HG02885 (cell line): ENCODE results near the gene SFXN5.

ENCODE experiments used
- ATAC-seq: cut with Tn5 transposase; IDR thresholded peaks from one replicate; pipeline ENCODE4 v1.9.1; 2021; ENCODE audit warnings: mild to moderate bottlenecking; ENCODE audit not compliant: unreplicated experiment, poor library complexity

The SFXN5 gene

DNA sequence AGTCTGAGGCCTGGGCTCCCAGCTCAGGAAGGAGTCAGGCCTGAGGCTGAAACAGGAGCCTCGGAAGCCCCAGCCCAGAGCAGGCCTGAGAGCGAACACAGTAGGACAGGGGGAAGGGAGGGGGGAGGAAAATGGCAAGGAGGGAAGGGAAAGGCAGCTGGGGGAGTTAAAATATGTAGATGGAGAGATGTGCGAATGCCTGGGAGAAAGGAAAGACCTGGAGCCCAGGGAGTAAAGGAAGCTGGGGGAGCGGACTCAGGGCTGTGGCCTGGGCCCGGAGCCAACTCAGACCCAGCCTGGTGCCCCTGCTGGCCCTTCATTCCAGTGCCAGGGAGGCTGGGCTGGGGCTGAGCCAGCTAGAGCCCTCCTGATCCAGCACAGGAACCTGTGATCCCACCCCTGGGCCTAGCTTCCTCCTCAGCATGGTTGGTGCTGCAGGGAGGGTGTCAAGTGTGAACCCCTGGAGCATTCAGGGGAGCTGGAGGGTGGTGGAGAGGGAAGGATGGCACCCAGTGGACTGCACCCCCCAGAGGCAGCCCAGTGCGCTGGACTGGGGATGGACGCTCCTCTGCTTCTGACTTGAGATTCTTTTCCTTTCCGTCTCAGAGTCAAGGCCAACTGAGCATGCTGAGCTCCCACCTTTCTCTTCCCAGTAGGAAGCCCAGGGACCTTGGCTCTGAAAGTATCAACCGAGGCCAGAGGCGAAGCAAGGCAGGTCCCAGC lies 107.9 kb downstream of the SFXN5 start:
- ATAC-seq: no peak

DNA sequence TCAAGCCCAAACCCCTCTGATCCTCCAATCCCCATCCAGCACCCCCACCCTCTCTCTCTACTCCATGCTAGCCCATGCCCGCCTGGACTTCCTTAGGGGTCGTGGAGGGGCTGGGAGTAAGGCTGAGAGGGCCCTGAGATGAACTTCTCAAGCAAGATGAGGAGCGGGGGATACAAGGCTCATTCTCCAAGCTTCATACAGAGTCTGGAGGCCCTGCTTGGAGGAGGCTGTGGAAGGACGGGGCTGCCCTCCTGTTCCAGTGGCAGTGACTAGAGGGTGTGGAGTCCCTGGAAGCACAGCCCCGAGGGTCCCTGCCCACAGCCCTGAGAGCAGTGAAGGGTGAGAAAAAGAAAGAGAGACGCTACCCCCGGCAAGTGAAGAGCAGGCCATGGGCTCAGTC lies 108.6 kb downstream of the SFXN5 start:
- no peak for ATAC-seq

DNA sequence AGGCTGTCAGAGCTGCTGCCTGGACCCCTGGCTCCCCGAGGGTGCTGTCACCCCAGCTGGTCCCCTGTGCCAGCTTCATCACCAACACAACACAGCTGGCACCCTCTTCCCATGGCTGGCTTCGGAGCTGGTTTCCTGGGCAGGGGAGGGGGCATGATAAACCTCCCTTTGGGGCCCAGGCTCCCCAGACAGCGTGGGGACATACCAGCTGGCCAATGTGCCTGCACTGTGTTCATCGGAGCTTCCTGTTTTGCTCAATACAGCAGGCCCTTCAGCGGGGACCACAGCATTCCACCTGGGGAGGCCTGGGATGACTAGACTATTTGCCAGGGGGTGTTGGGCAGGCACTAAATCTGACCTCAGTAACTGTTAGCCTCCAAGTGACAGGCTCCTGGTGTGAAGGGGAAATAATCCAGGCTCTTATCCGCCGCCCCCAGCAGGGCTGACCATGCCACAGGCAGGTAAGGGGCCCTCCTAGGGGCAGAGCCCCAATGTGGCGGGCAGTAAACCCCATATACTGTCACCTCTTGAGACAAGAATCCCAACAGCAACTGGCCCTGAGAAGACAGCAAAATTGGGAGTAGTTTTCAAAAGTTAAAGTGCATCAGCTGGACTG lies 109.6 kb downstream of the SFXN5 start:
- no peak for ATAC-seq

DNA sequence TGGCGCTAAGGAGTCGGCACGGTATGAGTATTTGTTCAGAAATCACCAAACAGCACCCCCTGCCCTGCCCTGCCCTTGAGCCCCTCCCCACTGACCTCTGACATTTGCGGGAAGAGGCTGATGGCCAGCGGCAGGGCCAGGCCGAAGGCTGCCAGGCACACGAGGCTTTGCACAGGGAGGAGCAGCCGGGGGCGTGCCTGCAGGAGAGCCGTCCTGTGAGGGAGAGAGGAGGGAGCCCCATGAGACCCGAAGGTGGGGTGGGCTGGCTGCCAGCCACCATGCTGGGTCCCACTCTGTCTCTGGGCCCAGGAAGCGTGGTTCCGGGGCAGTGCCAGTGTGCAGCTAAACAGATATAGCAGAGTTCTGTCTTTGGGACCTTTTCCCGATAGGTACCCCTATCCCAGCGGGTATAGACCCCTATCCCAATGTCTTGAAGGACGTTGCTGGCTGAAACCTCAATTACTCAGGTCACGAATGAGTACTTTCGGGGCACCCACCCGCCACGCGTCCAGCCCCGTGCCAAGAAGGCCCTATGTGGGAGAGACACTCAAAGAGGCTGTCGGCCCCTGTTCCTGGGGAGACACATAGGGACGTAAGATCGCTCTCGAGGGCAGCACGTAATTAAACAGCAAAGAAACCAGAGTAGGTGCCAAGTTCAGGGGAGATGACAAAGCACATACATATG lies 110.3 kb downstream of the SFXN5 start:
- no peak for ATAC-seq

DNA sequence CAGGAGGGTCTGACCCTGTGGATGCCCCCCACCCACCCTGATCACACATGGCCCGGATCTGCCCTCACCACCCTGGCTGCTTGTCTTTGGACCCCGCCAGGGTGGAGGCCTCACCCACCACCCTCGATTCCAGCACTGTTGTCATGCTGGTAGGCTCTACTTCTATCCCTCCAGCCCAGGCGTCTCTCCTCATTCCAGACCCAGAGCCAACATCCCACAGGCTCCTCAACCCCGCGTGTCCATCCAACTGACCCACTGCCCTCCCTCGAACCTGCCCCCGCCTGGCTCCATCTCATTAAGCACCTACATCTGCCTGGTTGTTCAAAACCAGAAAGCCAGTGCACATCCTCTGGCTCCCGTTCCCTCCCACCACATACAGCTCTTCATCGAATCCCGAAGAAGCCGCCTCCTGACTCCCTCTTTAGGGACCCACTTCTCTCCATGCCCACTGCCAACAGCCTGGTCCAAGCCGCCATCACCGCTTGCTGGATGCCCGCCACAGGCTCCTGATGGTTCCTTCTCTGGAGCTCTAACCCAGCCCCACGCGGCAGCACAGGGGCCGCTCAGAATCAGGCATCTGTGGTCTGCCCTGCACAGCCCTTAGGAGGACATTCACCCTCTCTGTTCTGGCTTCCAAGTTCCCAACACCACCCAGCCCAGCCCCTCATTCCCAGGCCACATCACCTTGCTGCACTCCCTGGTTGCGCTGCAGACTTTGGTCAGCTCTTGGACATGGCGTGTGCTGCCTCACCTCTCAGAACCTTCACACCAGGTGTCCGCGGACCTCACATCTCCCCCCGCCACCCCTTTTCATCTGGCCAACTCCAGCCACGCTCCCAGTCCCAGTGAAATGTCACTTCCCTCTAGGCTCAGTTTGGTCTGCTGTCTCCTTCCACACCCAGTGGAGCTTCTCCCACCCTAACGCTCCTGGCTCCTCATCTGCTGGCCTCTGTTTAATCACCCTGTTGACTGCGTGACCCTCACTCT lies 111.2 kb downstream of the SFXN5 start:
- ATAC-seq: no peak

DNA sequence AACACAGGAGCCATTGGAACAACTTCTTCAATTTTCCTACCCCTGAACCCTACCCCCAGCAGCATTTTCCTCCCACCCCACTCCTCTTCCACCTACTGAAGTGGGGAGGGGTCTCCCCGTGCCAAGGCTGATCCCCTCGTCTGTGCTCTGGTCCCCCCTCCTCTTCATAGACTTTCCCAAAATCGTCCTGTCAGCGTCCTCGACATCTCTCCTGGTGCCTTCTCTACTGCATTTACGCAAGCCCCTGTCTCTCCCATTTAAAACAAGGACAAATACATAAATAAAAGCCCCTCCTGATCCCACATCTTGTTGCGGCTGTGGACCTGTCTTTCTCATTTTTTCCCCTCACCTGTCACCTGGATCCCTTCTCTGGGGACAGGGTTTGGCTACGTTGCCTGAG lies 112.0 kb downstream of the SFXN5 start:
- no peak for ATAC-seq

DNA sequence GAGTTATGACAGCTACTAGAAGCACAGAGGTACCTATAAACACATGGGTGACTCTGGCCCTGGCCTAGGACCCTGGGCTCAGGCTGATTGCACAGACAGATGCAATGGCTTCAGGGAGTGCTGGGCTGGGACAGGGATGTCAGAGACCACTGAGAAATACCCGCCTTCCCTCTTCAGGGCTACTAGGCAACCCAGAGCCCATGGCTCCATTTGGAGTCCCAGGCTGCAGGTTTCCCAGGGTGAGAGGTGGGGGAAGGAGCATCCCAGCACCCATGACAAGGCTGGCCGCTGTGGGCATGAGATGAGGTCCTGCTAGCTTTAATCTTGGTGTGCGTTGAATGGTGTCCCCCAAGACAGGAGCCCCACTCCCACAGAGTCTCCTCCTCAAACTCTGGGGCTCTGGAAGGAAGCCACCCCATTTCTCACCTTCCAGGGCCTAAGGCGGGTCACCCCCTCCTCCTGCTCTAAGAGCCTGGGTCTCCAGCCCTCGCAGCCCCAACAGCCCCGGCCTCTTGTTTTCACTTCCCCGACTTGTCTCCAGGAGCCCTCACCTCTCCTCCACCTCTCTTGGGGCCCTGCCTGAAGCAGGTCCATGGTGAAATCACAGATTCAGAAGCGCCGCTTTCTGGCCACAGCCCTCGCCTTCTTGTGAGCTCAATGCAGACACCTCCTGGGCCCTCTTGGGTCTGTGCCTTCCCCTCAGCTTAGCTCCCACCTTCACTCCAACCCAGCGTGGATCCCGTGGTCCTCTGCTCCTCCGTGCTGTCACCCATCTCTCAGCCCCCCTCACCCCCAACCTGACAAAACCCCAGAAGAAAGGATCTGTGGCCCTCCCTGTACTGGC lies 112.7 kb downstream of the SFXN5 start:
- no peak for ATAC-seq

DNA sequence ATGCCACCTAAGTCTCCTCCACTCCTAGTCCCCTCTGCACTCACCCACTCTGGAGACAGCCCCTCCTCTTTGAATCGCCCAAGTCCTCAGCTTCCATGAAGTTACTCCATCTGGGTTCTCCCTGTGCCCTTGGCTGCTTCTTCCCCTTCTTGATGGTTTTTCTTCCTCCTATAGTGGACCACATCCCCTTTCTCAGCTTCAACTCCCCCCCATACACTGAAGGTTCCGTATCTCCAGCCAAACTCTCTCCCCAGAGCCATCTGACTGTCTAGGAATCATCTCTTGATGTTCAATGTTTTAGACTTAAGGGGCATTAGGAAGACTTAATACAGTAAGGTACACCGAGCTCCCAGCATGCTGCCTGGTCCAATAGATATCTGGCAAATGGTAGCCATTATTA lies 114.6 kb downstream of the SFXN5 start:
- ATAC-seq: no peak

DNA sequence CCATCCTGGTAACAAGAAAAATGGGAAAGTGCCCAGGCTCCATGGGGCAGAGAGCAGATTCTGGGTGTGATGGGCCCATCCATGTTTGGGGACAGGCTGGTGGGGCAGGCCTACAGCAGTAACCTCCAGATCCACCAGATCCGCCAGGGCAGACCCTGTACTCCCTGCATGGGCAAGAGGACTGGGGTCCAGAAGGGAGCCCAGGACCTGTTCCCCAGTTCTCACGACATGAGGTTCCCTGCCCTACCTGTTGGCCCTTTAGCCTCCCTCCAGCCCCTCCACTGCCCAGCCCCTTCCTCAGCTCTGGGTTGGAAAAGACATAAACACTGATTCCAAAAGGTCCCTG lies 115.5 kb downstream of the SFXN5 start:
- ATAC-seq: no peak

DNA sequence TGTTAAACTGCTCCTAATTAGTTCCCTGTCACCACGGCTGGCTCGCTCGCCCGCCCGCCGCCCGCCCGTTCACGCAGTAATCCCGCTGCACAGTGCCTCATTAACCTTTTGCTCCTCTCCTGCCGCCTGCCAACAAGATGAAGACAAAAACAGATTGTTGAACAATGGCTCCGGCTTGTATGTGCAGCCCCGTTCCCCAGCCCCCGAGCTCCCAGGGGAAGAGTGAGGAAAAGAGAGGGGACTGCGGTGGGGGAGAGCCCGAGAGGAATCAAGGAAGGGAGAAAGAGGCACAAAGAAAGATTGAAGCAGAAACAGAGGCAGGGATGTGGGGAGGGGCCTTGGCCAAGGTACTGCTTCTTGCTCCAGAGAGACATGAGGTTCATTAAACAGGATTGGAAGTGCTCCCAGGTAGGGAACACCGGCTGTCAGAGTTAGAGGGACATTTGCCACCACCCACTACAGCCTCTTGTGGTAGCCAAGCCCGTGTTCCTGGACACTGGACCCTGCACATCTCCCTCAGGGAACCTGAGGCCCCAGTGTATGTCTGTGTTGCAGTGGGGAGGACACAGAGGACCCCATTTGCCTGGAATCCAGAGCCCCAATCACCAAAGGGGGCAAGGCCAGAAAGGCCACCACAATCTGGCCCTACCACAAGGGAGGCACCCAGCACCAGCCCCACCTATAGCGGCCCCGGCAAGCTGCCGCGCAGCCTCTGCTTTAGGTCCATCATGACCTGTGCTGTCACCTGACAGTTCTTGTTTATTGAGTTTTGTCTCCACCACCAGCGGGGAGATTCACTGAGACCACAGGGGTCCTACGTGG lies 116.1 kb downstream of the SFXN5 start:
- ATAC-seq: no peak

DNA sequence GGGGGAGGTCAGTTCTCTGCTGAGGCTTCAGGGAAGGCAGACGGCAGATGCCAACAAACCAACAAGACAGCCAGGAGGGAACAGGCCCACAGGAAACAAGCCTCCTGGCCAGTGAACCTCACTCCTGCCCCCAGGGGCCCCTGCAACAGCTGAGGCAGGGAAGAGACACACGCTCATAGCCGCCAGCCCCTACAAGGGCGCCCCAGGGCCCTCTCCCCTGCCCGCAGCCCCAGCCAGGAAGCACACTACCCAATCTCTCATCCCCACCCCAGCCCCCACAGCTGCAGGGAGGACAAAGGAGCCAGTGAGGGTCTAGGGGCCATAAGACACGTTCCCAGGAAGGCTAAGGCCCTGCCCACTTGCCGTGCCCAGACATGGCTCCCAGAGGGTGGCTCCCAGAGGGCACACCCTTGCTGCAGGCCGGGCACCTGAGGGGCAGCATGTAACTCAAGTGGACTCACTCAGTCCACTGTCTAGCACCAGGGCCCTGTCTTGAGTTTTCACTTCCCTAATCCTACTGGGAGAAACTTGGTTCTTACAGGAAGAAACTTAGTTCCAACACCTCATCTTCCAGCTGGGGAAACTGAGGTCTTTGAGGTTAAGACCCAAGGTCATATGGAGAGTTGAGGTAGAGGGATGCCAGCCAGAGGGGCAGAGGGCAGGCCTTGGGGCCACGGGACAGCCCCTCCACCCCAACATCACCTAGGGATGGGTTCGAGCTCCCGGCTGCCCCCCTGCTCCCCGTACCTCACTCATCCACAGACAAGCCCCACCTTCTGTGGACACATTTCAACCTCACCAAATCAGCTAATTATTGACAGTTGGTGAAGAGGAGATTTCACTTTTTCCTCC lies 116.9 kb downstream of the SFXN5 start:
- no peak for ATAC-seq

DNA sequence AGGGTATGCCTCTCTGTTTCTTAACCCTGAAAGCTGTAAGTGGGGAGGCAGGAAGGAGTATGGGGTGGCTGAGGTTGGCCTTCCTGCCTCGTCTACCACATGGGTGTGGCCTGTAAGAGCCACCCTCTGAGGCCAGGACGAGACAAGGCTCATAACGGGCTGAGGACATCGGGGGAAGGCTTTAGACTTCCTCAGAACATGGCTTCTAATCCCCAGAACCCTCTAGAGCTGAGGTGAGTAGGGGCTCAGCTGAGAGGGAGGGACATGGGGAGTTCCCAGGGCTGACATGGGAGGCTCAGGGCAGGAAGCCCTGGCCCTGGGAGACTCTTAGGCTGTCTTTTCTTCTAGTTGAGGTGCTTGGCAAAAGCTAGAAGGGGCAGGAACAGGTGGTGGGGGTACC lies 117.5 kb downstream of the SFXN5 start:
- ATAC-seq: no peak

DNA sequence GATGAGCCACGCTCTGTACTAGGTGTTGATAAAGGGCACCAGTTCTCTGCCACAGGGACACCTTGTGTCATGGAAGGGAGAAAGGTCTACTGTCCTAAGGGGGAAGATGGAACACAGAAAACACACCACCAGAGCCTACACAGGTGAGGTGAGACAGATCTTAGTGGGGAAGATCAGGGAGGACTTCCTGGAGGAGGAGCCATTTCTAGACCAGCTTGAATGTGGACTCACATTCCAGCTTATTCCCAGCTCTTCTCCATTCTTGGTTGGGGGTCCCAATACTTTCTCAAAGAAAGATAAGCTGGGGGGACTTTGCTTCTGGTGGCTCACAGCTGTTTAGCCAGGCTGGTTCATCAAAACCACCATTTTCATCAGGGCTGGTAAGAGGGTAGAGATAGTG lies 118.0 kb downstream of the SFXN5 start:
- ATAC-seq: no peak

DNA sequence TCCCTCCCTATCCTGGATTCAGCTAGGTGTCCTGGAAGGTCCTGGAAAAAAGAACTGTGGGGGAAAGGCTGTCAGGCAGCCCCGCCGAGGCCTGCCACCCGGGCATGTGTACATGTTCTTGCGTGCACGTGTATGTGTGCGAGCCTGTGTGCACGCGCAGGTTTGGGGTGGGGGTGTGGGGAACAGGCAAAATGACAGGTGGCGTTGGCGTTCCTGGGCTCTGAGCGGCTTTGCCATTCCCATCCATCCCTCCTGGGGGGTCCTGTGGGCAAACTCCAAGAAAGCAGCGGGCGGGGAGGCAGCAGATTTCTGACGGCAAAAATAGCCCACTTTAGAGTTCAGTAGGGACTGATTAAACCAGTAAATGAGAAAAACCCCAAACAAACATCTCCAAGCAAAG lies 118.6 kb downstream of the SFXN5 start:
- no peak for ATAC-seq

DNA sequence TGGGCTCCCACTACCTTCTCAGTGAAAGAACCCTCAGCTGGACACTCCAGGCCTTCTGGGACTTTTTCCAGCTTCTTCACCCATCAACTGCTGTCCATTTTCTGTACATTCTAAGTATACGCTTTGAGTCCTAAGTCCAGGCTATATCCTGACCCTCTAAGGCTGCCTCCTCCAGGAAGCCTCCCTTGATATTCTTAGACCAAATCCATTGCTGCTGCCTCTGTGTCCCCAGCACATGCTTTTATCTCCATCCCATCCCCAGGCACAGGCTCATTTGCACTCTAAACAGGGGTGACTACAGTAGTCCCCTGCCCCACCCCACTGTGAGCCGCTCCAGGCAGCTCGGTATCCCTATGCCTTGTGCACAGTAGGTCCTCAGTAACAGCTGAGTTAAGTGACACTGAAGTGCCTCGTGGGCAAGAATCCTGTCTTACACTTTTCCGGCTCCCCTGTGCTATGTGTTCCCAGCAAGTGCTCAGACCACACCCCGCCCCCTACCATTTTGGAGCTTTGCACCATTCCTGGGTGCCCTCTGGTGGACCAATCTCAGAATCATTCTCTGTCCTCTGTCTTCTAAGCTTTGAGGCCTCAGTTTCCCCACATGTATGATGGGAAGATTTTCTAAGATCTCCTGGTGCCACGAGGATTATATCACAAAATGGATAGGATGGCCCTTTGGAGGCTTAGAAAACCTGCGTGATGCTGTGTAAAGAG lies 119.2 kb downstream of the SFXN5 start:
- ATAC-seq: no peak

DNA sequence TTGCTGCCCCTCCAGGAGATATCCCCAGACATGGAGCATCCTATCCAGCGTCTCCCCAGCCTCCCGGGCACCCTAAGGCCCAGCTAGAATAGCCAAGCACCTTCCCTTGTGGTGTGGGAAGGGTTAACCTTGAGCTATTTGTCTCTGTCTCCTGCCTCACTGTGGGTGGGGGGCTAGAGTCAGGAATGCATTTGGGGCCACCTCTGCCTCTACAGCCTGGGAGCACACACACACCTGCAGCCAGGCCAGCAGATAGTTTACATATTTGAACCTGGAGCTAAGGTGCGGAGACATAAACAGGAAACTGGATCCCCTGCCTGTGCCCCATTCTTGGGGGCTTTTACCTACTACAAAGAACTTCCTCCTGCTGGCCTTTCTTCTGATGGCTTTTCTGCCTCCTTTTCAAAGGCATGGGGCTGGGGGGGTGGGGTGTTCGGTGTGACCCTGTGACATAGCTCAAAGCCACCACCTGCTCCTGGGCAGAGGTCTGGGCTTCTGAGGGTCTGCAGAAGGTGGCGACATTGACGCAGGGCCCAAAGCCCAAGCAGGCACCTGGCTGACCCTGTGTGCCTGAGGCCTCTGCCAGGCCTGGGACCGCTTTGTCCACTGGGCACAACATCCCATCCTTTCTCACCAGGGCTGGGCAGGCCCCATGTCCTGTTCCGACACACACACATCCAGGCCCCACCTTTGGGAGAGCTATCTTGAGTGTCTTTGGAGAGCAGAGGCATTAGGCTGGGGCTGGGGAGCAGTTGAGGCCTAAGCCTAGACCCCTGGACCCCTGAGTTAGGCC lies 120.0 kb downstream of the SFXN5 start:
- no peak for ATAC-seq
